Activated CD8-positive, alpha-beta memory T cell treated with anti-CD3 and anti-CD28 coated beads, Interleukin-2, amount 50 U/mL, for 4 hours (primary cell): ENCODE results near the gene RYK.
"Not testable (repeated sequence)": the region's sequence is repeated elsewhere in the genome, so short reads cannot be mapped to it uniquely, and the experiment has no call there.

ENCODE experiments used
- DNase-seq: peaks from one replicate; pipeline ENCODE4 v3.0.0-alpha.2; 2020

The RYK gene

DNA sequence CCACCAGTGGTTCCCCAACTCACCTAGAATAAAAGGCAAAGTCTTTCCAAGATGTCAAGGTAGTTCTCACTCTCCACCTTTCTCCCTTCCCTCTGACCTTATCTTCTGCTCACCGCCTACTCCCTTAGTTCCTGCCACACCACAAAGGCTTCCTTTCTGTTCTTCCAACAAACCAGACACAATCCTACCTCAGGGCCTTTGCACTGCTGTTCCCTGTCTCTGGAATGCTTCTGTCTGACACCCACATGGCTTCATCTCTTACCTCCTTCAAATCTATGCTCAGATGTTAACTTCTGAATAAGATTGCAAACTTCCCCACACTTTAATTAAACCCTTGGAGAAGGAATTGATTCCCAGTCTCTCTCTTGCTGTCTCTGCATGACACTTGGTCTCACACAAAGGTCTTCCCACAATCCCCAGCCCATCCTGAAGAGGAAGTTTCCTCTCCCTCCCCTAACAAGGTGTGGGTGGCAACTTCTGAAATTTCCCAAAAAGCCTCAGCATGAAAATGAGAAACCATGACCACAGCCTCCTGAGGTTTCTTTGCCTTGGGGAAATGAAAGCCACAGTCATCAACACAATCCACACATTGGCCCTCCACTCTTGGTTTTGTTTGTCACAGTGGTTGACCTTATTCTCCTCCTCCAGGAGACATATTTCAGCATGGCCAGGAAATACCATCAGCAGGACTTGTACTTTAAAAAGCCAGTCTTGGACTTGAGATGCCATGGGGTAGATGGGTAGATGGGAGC lies 3.0 kb upstream of the RYK start:
- DNase-seq = no peak

DNA sequence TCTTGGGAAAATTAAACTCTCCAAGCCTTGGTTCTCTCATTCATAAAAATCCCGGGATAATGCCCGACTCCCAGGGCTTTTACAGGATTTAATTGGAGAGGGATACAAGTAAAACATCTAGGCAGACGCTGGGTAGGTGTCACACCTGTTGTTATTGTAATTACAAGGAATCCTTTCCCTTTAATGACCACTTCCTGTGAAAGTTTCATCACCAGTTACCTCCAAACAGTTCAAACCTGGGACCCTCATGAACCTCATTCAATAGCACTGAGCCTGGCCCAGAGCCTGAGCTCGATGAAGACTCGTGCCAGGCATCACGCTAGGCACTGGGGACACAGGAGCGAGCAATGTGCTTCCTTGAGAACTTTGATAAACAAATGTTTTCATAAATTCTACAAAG lies 2.1 kb upstream of the RYK start:
- DNase-seq = no peak

DNA sequence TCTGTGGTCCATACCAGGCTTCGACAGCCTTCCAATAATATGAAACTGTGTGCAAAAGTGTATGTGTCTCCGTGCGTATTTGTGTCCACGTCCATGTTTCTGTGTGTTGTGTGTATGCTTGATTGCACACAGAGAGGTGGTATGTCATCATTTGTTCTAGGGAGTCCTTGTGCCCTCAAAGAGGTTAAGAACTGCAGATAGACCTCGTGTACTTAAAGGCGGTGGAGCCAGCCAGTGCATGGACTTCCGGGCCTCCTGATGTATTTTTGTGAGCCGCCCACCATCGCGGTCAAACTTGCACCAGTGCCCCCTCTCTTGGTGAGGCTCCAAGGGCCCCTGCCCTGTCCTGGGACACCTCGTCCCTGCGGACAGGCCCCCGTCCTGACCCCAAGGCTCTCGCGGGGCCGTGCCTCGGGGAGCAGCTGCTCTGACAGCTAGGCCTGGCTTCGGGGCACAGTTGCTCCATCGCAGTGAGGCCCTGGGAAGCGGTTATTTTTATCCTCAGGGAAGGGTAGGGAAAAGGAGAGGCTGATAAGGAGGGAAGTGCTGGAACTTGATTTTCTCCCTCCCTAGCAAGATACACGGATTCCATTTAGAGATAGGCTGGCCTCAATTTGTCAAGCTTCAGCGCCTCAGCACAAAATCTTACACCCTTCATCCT lies 1.2 kb upstream of the RYK start:
- no peak for DNase-seq

DNA sequence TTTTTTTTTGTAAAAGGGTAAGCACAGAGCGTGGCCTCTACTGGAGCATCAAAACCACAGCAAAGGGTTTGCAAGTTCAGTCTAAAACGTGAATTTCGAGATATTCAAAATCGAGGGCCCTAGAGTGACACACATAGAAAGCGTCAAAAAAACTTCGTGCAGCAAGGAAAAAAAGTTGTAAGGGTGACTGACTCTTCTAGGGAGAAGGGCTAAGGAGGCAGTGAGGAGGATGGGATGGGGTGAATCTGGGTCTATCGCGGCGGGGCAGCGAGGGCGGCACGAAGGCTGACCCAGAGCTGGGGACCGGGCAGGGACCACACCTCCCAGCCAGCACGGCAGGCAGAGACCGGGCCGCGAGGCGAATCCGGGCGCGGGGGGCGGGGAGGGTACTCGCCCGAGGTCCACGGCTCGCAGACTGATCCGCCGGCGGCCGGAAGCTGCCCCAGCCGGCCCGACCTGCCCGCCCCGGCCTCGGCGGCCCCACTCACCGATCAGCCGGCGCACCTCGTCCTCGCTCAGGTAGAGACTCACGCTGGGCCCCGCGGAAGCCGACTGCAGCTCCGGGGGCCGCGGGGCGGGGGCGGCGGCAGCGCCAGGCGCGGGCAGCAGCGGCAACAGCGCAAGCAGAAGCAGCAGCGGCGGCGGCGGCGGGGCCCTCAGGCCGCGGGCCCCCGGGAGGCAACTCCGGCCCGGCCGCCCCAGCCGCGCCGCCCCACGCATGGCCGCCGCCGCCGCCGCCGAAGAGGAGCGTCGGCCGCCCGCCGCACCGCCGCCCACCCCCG lies 533 bp downstream of the RYK start:
- peak; percentile 55 for DNase-seq

DNA sequence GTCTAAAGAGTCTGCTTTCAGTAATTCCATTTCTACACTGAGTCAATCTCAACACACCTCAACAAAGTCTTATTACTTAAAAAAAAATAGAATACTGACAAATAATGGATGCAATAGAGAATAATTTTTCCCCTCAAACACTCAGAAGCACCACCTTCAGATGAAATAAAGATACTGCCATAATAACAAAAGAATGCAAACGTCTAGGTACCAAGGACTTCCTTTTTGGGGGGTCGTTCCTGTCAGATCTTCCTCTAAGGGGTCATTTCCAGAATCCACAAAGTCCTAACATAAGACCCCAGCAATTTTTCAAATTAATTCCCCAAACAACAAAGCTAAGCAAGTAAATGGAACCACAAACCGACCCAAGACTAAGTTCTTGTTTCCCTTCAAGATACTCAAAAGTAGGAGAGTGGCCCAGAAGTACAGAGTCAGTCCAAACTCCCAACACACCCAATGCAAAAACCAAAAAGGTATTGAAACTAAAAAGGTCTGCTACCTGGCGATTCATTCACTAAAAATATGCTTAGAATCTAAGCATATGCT lies 1.3 kb downstream of the RYK start:
- DNase-seq = no peak

DNA sequence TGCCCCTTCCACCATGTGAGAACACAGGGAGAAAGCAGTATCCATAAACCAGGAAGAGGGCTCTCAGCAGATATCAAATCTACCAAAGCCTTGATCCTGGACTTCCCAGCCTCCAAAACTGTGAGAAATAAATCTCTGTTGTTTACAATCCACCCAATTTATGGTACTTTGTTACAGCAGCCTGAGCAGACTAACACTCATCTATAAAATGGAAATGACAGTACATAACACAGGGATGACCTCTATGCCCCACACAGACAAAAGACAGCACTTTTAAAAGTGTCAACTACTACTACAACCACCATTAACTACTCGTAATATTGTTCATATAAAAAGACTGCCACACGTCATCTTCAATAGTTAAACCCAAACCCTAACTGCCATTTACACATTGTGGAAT lies 5.7 kb downstream of the RYK start:
- no peak for DNase-seq

DNA sequence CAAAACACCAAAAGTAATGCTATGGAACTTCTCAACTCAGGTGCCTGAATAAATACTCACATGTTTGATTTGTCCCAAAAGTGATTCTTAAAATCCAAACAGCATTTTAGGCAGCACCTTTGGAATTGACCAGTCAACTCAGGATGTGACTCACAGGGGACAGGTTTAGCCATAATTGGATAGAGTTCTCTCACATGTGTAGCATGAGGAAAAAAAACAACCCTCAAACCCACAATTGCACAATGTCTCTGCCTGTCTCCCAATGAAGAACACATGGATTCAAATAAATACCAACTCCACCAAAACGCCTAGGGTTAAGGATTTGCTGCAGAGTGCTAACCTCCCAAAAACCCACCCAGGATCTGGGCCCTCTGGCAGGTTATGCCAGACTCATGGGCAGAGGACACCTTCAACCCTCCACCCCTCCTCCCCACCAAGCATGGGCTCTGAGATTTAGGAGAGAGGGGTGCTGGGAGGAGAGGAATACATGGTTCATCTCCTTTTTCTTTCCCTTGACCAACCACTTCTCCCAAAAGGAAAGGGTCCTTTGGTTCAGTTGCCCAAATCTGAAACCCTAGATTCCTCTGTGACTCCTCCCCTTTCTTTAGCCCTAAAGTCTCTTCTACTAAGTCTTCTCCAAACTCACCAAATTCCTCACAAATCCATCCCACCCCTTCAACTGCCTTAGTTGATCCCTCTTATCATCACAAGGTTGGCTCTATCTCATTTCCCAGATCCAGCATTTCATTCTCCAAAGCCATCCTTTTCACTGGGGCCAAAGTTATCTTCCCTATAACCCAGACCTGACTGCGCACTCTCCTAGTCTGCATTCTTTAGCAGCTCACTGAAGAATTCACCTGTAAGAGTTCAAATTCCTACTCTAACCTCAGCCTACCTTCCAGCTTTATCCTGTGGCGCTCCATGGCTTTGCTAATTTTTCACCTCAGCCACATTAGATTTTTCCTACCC lies 7.7 kb downstream of the RYK start:
- no peak for DNase-seq

DNA sequence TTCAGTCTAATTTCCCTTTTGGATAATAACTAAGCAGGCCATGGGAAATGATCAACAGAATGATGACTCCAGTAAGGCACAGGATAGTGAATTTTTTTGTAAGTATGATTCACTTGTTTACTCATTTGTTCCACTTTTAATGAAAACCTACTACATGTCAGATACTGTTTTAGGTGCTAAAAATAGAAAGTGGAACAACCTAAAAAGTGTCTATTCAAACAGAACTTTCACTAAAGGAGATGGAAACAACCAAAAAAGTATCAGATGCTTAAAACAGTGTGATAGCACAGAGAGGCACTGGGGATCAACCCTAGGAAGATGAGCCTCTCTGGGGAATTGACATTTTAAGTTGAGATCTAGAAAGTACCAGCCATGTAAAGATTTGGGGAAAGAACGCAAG lies 11.1 kb downstream of the RYK start:
- DNase-seq = no peak

DNA sequence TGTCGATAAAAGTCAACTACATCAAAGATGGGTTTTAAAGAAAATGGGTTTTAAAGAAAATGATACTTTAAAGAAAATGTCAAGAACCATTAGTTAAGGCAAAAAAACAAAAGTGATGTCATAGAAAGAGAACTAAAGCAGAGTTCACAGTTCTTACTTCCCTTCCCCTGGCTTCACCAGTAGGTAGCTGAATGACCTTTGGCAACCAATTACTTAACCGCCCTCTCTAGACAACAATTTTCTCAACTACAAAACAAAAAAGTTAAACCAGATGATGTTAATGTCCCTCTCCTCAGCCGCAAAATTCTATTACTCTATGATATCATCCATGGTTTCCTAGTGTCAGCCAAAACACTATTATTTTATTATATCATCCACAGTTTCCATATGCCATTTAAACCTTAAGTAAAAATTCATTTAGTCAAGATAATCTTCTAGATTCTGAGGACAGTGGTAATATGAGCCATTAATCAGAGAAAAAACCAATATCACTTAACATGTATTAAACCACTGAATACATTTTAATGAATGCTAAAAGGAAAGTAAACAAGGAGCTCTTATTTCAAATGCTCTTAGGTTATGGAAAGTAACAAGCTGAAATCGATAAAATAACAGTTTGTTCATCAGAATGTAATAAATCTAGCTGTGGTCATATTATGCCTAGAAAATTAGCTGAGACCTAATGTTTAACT lies 13.1 kb downstream of the RYK start:
- DNase-seq = no peak

DNA sequence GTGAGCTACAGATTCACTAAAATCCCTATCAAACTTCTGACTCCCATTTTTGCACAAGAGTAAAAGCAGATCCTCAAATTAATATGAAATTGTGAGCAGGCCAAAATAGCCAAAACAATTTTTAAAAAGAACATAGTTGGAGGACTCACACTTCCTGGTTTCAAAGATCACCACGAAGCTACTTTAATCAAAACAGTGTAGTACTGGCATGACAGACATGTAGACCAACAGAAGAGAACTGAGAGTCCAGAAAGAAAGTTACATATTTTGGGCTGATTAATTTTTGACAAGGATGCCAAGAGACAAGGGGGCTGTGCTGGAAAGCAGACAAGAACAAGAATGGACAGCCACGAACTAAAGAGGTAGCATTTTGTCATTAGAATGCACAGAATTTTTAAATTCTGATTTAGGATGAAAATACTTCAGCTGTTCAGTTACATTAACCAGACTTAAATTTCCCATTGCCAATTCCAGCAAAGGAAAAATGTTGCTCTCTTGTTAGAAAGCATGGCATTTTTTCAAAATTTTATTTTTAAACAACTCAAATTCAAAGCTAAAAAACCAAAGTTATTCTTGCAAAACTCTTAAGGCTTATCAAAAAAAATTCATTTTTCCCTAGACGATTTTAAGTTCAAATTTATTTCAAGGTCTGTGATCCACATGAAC lies 14.0 kb downstream of the RYK start:
- no peak for DNase-seq

DNA sequence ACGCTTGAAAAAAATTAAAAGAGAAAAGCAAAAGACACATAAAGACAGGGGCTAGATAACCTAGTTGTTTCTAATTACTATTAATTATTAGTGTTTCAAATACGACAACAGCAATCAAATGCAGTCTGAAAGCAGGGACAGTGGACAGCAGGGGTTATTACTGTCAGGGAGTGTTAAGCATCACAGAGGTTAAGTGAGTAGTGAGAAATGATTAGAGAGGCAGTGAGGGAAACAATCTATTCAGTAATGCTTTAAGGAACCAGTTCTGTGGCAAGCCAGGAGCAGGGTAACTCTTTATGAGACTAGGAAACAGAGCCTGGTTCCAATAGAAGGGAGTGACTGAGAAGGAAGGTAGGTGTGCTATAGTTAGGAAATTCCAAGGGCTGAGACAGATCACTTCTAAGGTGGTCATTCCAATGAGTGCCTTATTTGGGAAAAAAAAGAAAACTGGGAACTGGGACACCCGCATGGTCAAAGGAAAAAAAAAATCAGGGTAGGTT lies 15.0 kb downstream of the RYK start:
- DNase-seq = no peak

DNA sequence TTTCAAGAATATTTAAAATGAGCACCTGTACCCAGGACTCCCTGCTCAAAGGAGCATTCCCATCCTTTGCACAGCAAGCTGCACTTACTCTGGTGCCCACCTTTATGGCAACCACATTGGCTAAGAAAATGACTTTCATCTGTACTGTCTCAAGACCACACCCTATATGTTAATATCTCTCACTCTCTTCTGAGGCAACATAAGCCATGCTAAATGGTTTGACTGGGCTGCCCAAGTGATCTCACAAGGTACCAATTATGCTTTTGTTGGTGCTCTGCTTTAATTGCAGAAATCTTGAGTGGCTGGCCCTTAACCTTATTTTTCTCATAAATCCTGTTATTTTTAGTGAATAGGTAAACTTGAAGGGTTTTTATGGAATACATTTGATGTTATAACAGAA lies 17.7 kb downstream of the RYK start:
- no peak for DNase-seq

DNA sequence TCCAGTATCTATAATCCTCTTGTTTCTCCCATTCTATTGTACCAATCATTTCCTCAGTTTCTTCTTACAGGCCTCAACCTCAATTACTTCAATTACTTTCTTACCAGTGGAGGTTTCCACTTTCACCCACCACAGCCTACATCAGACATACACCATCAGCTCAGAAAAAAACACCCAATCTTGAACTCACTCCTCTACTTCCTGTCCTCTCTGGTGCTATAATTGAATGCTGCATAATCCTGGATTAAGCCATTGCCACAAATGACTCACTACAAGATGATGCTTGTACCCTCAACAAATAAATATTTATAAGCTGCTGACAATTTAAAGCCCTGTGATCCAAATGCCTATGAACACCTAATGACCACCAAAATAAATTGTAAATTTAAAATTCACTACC lies 18.5 kb downstream of the RYK start:
- no peak for DNase-seq

DNA sequence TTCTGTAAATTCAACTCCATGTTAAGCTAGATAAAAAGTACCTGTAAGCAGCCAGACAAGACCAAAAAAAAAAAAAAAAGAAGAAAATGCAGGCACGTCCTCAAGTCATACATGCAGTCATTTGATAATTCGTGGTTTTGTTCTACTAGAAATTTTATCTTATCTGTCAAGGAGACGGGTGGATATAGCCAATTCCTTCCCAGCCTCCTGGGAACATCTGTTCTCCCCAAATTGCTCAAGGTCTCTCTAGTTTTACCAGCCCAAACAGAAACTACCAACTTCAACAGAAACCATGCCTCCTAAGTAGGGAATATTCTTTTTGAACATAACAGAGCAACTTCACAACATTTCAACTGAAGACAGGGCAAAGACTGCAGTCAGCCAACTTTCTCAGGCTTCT lies 19.5 kb downstream of the RYK start:
- DNase-seq = no peak

DNA sequence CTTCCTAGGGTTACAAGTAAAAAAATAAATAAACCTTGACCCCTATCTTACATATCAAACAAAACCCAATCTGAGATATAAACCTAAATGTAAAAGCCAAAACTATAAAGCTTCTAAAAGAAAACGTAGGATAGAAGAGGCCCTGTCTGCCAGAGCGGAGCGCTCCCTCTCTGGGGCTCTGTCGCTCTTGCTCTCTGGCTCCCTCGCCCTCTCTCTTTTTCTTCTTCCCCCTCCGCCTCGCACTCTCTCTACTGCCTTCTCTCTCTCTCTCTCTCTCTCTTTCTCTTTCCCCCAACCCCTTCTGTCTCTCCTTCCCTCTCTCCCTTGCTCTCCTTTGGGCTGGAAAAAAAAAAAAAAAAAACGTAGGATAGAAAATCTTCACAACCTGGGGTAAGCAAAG lies 21.6 kb downstream of the RYK start:
- no peak for DNase-seq

DNA sequence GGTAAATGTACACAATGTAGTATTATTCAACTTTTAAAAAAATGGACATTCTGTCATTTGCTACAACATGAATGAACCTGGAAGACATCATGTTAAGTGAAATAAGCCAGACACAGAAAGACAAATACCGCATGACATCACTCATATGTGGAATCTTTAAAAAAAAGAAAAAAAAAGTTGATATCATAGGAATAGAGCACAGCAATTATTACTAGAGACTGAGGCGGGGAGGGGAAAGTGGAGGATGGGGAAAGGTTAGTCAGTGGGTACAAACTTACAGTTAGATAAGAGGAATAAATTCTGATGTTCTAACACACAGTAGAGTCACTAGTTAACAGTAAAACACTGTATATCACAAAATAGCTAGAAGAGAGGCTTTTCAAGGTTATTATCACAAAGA lies 22.2 kb downstream of the RYK start:
- no peak for DNase-seq

DNA sequence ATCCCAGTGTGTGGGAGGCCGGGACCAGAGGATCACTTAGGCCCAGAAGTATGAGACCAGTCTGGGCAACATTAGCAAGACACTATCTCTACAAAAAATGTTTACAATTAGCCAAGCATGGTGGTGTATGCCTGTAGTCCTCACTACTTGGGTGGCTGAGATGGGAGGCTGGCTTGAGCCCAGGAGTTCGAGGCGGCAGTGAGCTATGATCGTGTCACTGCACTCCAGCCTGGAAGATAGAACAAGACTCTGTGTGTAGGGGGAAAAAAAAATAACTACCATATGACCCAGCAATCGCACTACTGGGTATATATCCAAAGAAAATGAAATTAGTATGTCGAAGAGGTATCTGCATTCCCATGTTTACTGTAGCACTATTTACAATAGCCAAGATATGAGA lies 22.6 kb downstream of the RYK start:
- no peak for DNase-seq

DNA sequence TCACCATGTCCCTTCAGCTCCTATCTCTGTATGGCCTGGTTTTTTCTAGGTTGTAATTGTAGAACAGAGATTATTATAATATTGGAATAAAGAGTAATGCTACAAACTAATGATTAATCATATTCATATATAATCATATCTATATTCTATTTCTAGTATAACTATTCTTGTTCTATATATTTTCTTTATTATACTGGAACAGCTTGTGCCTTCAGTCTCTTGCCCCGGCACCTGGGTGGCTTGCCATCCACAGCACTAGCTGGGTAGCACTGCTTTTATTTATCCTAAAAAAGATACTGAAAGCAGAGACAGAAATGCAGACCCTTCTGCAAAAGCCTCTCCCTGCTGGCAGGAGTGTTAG lies 25.9 kb downstream of the RYK start:
- DNase-seq = not testable (repeated sequence)

DNA sequence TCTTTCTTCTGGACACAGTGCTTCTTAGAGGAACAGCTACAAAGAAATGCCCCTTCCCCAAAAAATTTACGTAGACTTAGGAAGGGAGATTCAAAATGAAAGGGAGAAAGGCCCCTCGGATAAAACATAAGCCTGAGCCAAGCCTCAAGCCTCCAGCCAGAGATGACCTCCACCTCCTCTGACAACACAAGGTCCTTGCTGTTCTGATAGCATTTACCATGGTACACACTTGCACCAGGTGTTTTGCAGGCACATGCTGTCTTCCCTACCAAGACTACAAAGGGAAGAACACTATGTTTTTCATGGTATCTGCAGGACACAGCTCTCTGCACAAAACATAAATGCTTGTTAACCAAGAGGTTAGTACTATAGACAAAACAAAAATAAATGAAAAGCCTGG lies 27.8 kb downstream of the RYK start:
- DNase-seq = no peak

DNA sequence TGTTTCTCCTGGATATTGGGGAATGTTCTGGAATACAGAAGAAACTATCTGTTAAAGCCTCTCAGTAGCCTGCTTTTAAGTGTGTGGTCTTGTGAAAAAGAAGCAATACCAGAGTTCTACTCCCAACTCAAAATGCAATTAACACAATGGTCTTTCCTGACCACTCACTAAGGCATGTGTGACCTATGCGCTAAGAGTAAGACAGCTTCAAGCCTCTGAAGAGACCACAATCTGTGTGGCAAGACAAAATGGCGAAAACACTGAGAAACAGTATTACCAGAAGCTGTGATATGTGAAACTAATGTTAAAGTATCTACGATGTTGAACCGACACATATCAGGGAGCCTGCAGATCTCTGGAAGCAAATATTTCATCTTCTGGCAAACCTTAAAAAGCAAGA lies 33.8 kb downstream of the RYK start:
- no peak for DNase-seq

DNA sequence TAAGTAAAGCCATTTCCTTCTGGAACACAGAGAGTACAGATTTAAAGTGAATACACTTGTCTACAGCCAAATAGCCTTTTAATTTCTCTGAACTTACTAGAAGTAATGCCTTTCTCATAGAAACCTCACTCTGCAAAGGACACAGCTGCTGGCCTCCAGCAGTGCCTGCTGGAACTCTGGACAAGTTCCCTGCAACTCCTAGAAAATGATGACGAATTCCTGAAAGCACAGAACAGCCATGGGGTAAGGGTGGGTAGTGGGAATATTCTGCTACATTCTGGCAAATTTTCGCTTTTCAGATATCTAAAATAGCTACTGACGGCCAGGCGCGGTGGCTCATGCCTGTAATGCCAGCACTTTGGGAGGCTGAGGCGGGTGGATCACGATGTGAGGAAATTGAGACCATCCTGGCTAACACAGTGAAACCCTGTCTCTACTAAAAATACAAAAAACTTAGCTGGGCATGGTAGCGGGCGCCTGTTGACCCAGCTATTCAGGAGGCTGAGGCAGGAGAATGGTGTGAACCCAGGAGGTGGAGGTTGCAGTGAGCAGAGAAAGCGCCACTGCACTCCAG lies 34.4 kb downstream of the RYK start:
- DNase-seq = no peak
